Nucleus accumbens (tissue), 56 donors: ENCODE results near the gene KRIT1.
A peak's percentile ranks its signal among the peaks of the same experiment; 100 is the strongest.
"Not testable (repeated sequence)": the region's sequence is repeated elsewhere in the genome, so short reads cannot be mapped to it uniquely, and the experiment has no call there.

Source experiments
- DNase-seq, 56 donors: peaks; one replicate each; lab custom pipeline; 2025; lab: John Stamatoyannopoulos, UW

Gene KRIT1

GRCh38 chr7:92245487-92246359 lies at the start of gene KRIT1, which contains the start of gene ANKIB1:
KRIT1 (minus strand) TSS chr7:92245914; CDS start chr7:92242135, 3,779 bp downstream.
ANKIB1 (plus strand) TSS chr7:92245974; CDS start chr7:92294979, 49,005 bp downstream.
- DNase-seq, result peak; percentile 27 to 95 (median 86)

GRCh38 chr7:92295391-92295790 lies 49.7 kb upstream of the KRIT1 start:
- no peak for DNase-seq

- DNase-seq, result no peak
Measured at GRCh38 chr7:92293896-92294590, 48.3 kb upstream of the KRIT1 start.

GRCh38 chr7:92292981-92293380 lies 47.3 kb upstream of the KRIT1 start:
- no peak for DNase-seq

- DNase-seq, result no peak
Measured at GRCh38 chr7:92289321-92289720, 43.6 kb upstream of the KRIT1 start.

GRCh38 chr7:92282930-92283329 lies 37.2 kb upstream of the KRIT1 start:
- no peak for DNase-seq

- DNase-seq, result no peak
Measured at GRCh38 chr7:92282221-92282814, 36.6 kb upstream of the KRIT1 start.

- DNase-seq, result no peak
Measured at GRCh38 chr7:92281031-92281430, 35.3 kb upstream of the KRIT1 start.

GRCh38 chr7:92279396-92280031 lies 33.8 kb upstream of the KRIT1 start:
- DNase-seq, result peak in 1 of 56 donors; percentile 2

GRCh38 chr7:92276460-92276864 lies 30.7 kb upstream of the KRIT1 start:
- no peak for DNase-seq

GRCh38 chr7:92275327-92275726 lies 29.6 kb upstream of the KRIT1 start:
- no peak for DNase-seq

GRCh38 chr7:92268921-92269320 lies 23.2 kb upstream of the KRIT1 start:
- no peak for DNase-seq

- DNase-seq, result no peak
Measured at GRCh38 chr7:92266415-92267241, 20.9 kb upstream of the KRIT1 start.

- DNase-seq, result no peak
Measured at GRCh38 chr7:92260248-92260781, 14.6 kb upstream of the KRIT1 start.

- no peak for DNase-seq
Measured at GRCh38 chr7:92259610-92260247, 14.0 kb upstream of the KRIT1 start.

- no peak for DNase-seq
Measured at GRCh38 chr7:92259062-92259461, 13.3 kb upstream of the KRIT1 start.

GRCh38 chr7:92255308-92255707 lies 9.6 kb upstream of the KRIT1 start:
- DNase-seq, result no peak

- not testable (repeated sequence) for DNase-seq
Measured at GRCh38 chr7:92254800-92255199, 9.1 kb upstream of the KRIT1 start.

GRCh38 chr7:92253251-92253650 lies 7.5 kb upstream of the KRIT1 start:
- peak in 44 of 56 donors; percentile 0 to 68 (median 38) for DNase-seq
